Right ventricle myocardium superior (tissue), 1 donor: ENCODE data around the gene SYT12. TPM values are rescaled to one million over a fixed set of nuclear protein-coding genes. Genes with fewer than 3 reads are reported as not detected.
A peak's percentile ranks its signal among the peaks of the same experiment; 100 is the strongest.

Source experiments
- ATAC-seq: fragments of 200-7000 bp; cut with Tn5 transposase; one replicate; pipeline ENCODE4 v1.9.1; 2020; ENCODE audit warnings: mild to moderate bottlenecking; ENCODE audit not compliant: poor library complexity
- DNase-seq: peaks from one replicate; pipeline ENCODE4 v3.0.0-alpha.2; 2020
- intact Hi-C: fragments of 100-400 bp; cut with DNase I; formaldehyde crosslinking; loops from one replicate; pipeline ENCODE4 v1.11.2; 2022
- total RNA-seq: library from RNA; stranded (reverse); fragmentation: NEBNext Ultra II Directional; extraction: Animal tissue kit (Norgen Biotek cat#: 25700); gene quantifications from one replicate; pipeline ENCODE4 v1.2.1, GENCODE V29; 2021
- donor health status: DM: no; HTN: yes; CAD: no; lungs with severe emphysema.

Gene SYT12
- total RNA-seq, 1 donor from 2014 or later = 0.13 TPM

DNA sequence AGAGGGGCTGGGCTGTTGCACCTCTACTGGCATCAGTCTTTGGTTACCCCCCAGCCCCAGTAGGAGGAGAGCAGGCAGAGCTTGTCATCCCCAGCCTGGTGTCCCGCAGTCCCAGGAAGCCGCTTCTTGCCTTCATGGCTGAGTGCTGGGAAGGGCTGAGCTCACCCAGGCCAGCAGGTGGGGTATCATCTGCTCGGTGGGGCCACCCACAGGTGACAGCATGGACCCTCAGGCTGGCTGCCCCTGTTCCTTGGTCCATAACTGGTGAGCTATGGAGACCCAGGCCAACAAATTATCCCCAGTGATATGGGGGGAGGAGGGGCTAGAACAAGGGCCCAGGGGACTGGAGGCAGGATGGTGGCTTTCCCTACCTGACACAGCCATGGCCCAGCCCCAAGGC is 27.2 kb downstream of the SYT12 start:
- ATAC-seq (no peak), DNase-seq (no peak)
- intact Hi-C loops = no loop called here

- intact Hi-C loops = no loop called here
- no peak for DNase-seq
- no peak for ATAC-seq
Measured at GRCh38 chr11:67051180-67051893, 28.4 kb downstream of the SYT12 start.

DNA sequence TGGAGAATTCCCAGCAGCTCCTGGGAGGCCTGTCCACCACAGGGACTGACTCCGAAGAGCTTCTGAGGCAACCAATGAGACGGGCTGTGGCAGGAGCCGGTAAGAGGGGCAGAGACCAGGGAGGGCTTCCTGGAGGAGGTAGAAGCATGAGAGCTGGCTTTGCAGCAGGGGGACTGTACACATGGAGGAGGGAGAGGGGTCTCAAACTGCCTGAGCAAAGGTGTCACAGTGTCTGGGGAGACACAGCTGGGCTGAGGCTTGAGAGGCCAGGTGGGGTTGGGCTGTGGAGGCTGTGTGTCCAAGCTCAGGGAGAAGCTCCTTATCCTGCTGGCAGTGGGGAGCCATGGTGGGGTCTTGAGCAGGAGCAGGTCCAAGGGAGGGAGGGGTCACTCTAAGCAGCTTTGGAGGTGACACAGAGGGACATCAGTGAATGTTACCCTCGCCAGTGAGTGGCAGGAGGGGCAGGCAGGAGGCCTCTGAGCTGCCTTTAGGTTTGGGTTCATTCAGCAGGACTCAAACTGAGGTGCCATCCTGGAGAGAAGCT is 29.1 kb downstream of the SYT12 start:
- intact Hi-C loops = no loop called here
- DNase-seq (no peak), ATAC-seq (no peak)

- no peak for ATAC-seq
Measured at GRCh38 chr11:67052891-67053290, 30.0 kb downstream of the SYT12 start.

DNA sequence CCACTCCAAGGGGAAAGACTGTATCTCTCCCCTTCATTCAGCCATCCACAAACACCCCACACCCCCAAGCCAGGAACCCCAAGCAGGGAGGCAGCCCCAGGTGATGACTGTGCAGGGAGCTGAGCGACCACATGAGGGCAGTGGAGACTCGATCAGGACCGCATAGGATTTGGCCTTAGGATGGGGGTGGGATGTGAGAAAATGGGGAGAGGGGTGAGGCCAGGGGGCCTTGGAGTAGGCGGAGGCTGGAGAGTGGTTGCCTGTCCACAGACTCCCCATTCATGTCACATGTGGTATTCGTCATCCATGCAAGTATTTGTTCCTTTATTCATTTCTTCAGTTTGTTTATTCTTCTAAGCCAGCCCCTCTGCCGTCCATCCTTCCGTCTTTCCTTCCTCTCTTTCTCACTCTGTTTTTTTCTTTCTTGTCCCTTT is 31.0 kb downstream of the SYT12 start:
- DNase-seq = peak; percentile 61
- intact Hi-C loops = no loop called here
- peak; percentile 50 for ATAC-seq

More at GRCh38 chr11:67052891-67053290, 30.0 kb downstream of the SYT12 start:
- no peak for DNase-seq
- intact Hi-C loops = no loop called here

DNA sequence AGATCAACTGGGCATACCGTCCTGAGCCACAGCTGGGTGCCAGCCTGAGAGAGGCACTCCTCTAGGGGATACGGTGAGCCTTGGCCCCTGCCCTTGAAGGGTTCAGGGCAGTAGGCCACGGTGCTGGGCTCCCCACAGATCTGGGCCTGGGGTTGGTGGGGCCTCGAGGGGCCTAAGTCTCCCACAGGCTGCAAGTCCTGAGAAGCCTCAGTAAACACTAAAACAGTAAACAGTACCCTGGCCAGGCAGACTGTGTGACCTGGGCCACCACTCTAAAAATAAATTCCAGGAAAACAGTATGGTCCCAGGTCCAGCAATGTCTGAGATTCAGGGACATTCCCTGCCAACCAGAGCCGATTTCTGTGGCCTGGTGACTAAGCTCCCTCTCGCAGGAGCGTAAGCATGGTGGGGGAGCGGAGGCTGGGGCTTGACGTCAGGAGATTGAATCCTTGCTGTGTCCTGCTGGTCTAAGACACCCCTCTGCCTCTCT is 31.5 kb downstream of the SYT12 start:
- peak; percentile 49 for ATAC-seq
- intact Hi-C loops = no loop called here
- DNase-seq = no peak

- DNase-seq (peak; percentile 85), ATAC-seq (peak; percentile 73)
- intact Hi-C loops = no loop called here
Measured at GRCh38 chr11:67054836-67055523, 32.0 kb downstream of the SYT12 start.

DNA sequence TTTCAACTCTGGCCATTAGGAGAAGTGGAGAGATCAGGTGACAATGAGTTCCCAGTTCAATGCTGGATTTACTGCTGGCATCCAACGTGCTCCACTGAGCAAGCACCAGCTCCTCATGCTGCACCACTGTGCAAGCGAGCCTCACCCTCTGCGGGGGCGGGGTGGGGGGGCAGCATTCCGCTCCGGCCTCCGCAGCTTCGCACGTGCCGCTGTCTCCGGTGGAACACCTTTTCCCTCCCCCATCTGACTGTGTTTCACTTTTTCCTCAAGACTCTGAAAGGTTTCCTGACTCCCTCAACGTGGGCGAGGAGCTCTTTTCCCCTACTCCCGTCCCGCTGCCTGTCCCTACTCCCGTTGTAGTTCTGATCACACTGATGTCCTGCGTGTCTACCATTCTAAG is 32.9 kb downstream of the SYT12 start:
- peak; percentile 16 for ATAC-seq
- intact Hi-C loops = no loop called here

DNA sequence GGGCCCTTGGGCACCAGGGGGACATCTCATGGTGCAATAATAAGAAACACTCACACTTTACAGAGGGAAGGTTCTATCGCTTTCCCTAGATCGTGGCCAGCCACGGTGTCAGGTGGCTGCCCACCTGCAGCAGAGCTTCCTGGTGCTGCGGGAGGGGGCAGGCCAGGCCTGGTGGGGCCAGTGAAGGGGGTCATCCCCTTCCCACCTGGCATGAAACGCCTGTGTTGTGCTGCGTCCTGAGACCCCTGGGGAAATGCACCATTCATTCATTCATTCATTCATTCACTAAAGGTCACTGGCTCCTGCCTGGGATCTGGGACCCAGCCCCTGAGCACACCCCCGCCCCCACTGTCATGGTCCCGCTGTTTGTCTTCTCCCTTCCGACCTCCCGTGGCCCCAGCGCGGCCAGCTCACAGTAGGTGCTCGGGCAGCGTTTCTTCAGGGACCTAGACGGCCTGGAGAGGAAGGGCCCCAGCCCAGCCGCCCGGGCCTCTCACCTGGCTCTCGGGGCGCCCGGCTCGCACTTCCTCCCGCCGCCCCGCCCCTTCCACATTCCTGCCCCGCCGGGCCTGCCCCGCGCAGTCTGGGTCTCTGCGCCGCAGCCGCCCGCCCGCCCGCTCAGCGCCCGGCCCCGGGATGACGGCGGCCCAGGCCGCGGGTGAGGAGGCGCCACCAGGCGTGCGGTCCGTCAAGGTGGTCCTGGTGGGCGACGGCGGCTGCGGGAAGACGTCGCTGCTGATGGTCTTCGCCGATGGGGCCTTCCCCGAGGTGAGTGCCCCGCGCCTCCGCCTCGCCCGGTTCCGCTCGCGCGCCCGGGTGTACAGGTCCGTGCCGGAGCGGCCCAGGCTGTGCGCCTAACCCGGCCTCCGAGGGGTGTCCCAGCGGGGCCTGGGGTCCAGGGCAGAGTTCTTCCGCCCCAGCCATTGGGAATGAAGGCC is 33.6 kb downstream of the SYT12 start, which contains the start of gene RHOD:
RHOD (plus strand) TSS at position 581 of the 938 bp plus-strand sequence; CDS start at position 637, 56 bp downstream.
- intact Hi-C loops = no loop called here
- ATAC-seq (peak; percentile 69), DNase-seq (peak; percentile 75)

More for the DNA sequence above, 32.9 kb downstream of the SYT12 start:
- no peak for DNase-seq

DNA sequence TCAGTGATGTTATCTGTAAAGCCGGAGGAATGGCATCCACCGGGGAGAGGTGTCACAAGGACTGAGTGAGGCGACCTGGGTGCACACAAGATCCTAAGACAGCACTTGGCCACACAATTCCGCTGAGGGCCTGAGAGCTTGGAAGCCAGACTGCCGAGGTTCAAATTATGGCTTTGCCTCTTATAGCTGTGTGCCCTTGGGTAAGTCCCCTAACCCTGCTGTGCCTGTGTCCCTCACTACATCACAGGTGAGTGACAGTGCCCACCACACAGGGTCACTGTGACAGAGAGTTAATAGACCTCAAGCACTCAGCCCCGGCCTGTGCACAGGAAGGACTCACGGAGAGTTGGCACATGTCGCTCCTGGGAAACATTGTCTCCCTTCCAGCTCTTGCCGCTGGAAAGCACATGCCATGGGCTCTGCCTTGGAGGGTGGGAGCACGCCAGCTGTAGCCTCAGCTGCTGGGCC is 34.3 kb downstream of the SYT12 start:
- ATAC-seq = peak; percentile 41
- intact Hi-C loops = no loop called here
- DNase-seq = no peak

DNA sequence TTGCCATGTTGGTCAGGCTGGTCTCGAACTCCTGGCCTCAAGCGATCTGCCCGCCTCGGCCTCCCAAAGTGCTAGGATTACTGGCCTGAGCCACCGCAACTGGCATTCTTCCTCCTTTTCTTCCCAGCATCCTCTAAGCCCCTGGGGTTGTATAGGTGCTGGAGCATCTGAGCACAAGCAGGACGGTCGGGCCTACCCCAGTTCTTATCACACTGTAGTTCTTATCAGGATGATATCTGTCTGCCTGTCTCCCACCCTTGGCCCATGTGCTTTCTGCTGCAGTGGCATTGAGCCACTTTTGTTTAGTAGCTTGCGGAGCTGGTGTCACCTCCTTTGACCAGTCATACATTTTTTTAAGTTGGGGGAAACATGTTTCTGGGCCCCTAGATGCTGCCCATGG is 35.6 kb downstream of the SYT12 start:
- intact Hi-C loops = no loop called here
- no peak for ATAC-seq
- no peak for DNase-seq

DNA sequence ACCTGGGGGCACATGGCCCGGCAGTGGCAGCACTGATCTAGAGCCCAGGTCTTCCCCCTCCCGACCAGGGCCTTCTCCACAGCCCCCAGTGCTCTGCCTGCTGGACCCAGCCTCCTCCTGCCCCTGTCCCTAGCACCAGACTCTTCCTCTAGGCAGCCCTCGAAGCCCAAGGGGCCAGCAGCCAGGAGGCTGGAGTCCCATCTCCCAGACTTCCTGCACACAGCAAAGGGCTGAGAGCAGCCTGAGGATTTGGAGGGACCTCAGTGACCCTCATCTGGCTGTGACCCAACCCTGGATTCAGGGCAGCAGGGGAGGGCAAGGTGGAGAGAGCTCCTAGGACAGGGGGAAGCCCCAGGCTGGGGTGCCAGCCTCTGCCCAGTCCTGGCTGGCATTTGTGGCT is 36.7 kb downstream of the SYT12 start:
- intact Hi-C loops = no loop called here
- DNase-seq (no peak), ATAC-seq (no peak)

- ATAC-seq (no peak), DNase-seq (no peak)
- intact Hi-C loops = no loop called here
Measured at GRCh38 chr11:67060111-67060522, 37.2 kb downstream of the SYT12 start.

DNA sequence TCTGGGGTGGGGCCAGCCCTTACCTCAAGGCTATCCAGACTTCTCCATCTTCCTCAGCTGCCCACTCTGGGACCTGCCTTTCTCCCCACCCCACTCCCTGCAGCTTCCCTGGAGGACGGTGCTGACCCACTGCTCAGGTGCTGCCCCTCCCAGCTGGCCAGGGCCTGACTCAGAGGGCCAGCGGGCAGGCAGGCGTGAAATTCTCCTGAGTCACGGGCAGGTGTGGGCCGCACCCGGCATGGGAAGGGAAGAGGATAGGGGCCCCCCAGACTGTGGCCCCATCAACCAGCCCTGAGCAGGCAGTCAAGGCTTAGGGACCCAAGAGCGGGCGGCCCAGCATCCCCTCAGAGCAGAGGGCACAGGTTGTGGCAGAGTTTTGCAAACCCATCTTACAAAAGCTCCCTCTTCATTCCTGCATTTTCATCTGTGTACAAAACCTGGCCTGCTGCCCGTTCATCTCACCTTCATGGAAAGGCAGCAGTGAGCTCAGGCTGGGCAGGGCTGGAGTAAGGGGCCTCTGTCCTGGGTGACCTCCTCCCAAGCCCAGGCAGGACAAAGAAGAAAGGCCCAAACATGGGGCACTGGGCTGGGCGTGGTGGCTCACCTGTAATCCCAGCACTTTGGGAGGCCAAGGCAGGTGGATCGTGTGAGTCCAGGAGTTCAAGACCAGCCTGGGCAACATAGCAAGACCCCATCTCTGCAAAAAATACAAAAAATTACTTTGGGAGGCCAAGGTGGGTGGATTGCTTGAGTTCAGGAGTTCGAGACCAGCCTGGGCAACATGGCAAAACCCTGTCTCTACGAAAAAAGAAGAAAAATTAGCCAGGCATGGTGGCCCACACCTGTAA is 39.8 kb downstream of the SYT12 start:
- intact Hi-C loops = no loop called here
- DNase-seq = no peak
- no peak for ATAC-seq

DNA sequence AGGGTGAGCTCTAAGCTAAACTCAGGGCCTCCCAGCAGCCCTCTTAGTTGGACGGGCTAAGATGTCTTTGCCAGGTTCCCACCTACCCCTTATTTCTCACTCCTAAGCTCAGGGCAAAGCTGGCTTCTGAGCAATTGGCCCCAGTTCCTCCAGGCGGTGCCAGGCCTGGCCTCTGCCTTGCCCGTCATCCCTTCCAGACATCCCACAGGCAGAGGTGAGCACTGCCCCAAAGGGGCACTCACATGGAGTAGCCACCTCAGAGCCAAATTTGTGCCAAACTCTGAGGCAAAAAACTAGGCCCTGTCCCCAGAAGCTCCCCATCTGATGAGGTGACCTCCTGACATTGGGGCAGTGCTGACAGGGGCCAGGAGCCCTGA is 43.4 kb downstream of the SYT12 start:
- DNase-seq (no peak), ATAC-seq (peak; percentile 69)
- intact Hi-C loops = no loop called here

- intact Hi-C loops = no loop called here
- peak; percentile 90 for DNase-seq
- peak; percentile 86 for ATAC-seq
Measured at GRCh38 chr11:67071420-67072284, 48.7 kb downstream of the SYT12 start.

GRCh38 chr11:67072295-67072694 is 49.4 kb downstream of the SYT12 start:
- DNase-seq (no peak), ATAC-seq (no peak)
- intact Hi-C loops = no loop called here
